WTC11 (cell line): ENCODE measurements around the gene SLIT3. TPM values are rescaled to one million over a fixed set of nuclear protein-coding genes. Genes with fewer than 3 reads are reported as not detected.

ENCODE experiments used
- ATAC-seq: fragments of 200-7000 bp; cut with Tn5 transposase; 2 replicates; pipeline ENCODE4 v1.10.0; 2021; ENCODE audit warnings: mild to moderate bottlenecking, moderate library complexity
- CTCF ChIA-PET: fragments of 300-600 bp; sonication (Branson Sonifier 250); formaldehyde crosslinking; loops from one replicate; lab custom pipeline; 2021; ENCODE audit warnings: antibody characterized with exemption; lab: Charles Lee
- POLR2A ChIA-PET: fragments of 350-600 bp; sonication (Branson Sonifier 250); formaldehyde crosslinking; loops from one replicate; lab custom pipeline; 2021; ENCODE audit warnings: antibody characterized with exemption; lab: Charles Lee
- DNase-seq: peaks from one replicate; pipeline ENCODE4 v3.0.0; 2021; ENCODE audit warnings: low spot score
- H3K27ac Mint-ChIP-seq: 2 replicates; pipeline ENCODE4 v1.8.0; 2021; ENCODE audit warnings: mixed read lengths
- H3K27me3 Mint-ChIP-seq: 2 replicates; pipeline ENCODE4 v1.8.0; 2021; ENCODE audit warnings: low read depth, mild to moderate bottlenecking, moderate library complexity, mixed read lengths
- H3K36me3 Mint-ChIP-seq: 2 replicates; pipeline ENCODE4 v1.8.0; 2021; ENCODE audit warnings: mixed read lengths
- H3K4me1 Mint-ChIP-seq: 2 replicates; pipeline ENCODE4 v1.8.0; 2022; ENCODE audit warnings: mixed read lengths
- H3K4me3 Mint-ChIP-seq: 2 replicates; pipeline ENCODE4 v1.8.0; 2021; ENCODE audit warnings: mild to moderate bottlenecking, moderate library complexity, mixed read lengths
- H3K9me3 Mint-ChIP-seq: 2 replicates; pipeline ENCODE4 v1.8.0; 2021; ENCODE audit warnings: mixed read lengths
- ELF4 ChIP-seq: sonication (generic); formaldehyde crosslinking; IDR thresholded peaks from 2 replicates; pipeline ENCODE4 v1.8.1; 2022; ENCODE audit warnings: low read depth, mild to moderate bottlenecking, moderate library complexity, missing genetic modification reagents
- FOXJ3 ChIP-seq: sonication (generic); formaldehyde crosslinking; IDR thresholded peaks from 2 replicates; pipeline ENCODE4 v1.9.0; 2021; ENCODE audit warnings: missing genetic modification reagents, mild to moderate bottlenecking, borderline replicate concordance
- GTF2I ChIP-seq: fragments of 250-450 bp; sonication (Bioruptor Pico); conservative IDR thresholded peaks from 2 replicates; pipeline ENCODE4 v1.4.0; 2021; ENCODE audit warnings: mild to moderate bottlenecking
- JAZF1 ChIP-seq: fragments of 250-450 bp; sonication (Bioruptor Pico); IDR thresholded peaks from 2 replicates; pipeline ENCODE4 v1.9.0; 2021; ENCODE audit warnings: moderate library complexity, mild to moderate bottlenecking, inconsistent platforms
- JUN ChIP-seq: sonication (generic); formaldehyde crosslinking; IDR thresholded peaks from 2 replicates; pipeline ENCODE4 v1.8.0; 2023; ENCODE audit warnings: mild to moderate bottlenecking, missing genetic modification reagents
- MXD4 ChIP-seq: fragments of 250-450 bp; sonication (Bioruptor Pico); IDR thresholded peaks from 2 replicates; pipeline ENCODE4 v1.8.0; 2021; ENCODE audit warnings: mild to moderate bottlenecking, moderate library complexity, borderline replicate concordance
- NFYB ChIP-seq: sonication (generic); formaldehyde crosslinking; conservative IDR thresholded peaks from 2 replicates; pipeline ENCODE4 v1.8.0; 2022; ENCODE audit warnings: low read depth, missing genetic modification reagents
- RELA ChIP-seq: sonication (generic); formaldehyde crosslinking; IDR thresholded peaks from 2 replicates; pipeline ENCODE4 v1.8.1; 2022; ENCODE audit warnings: missing genetic modification reagents, mild to moderate bottlenecking, borderline replicate concordance
- RORB ChIP-seq: fragments of 250-450 bp; sonication (Bioruptor Pico); IDR thresholded peaks from 2 replicates; pipeline ENCODE4 v1.9.0; 2021; ENCODE audit warnings: mild to moderate bottlenecking
- TEAD1 ChIP-seq: sonication (generic); formaldehyde crosslinking; IDR thresholded peaks from 2 replicates; pipeline ENCODE4 v1.8.0; 2022; ENCODE audit warnings: mild to moderate bottlenecking, missing genetic modification reagents
- ZBTB21 ChIP-seq: sonication (generic); formaldehyde crosslinking; IDR thresholded peaks from 2 replicates; pipeline ENCODE4 v1.8.1; 2023; ENCODE audit warnings: mild to moderate bottlenecking, missing genetic modification reagents, borderline replicate concordance
- ZNF138 ChIP-seq: sonication (generic); formaldehyde crosslinking; conservative IDR thresholded peaks from 2 replicates; pipeline ENCODE4 v1.8.1; 2022; ENCODE audit warnings: mild to moderate bottlenecking, moderate library complexity, missing genetic modification reagents
- ZNF232 ChIP-seq: sonication (generic); formaldehyde crosslinking; IDR thresholded peaks from 2 replicates; pipeline ENCODE4 v1.8.0; 2022; ENCODE audit warnings: mild to moderate bottlenecking, missing genetic modification reagents
- ZNF423 ChIP-seq: fragments of 250-450 bp; sonication (Bioruptor Pico); IDR thresholded peaks from 2 replicates; pipeline ENCODE4 v2.1.2; 2022; ENCODE audit warnings: mild to moderate bottlenecking, moderate library complexity
- total RNA-seq: library from RNA; stranded (reverse); gene quantifications from 3 replicates; pipeline ENCODE4 v1.2.3, GENCODE V29; 2021
- TF ChIP-seq, protein P1 (sequence below): sonication (generic); formaldehyde crosslinking; conservative IDR thresholded peaks from 2 replicates; pipeline ENCODE4 v1.8.1; 2023; ENCODE audit warnings: mild to moderate bottlenecking, low read depth, missing genetic modification reagents, moderate library complexity
- TF ChIP-seq, protein P2 (sequence below): fragments of 250-450 bp; sonication (Bioruptor Pico); IDR thresholded peaks from 2 replicates; pipeline ENCODE4 v1.9.0; 2021; ENCODE audit warnings: moderate library complexity, mild to moderate bottlenecking, inconsistent platforms, borderline replicate concordance
- TF ChIP-seq, protein P3 (sequence below): sonication (generic); formaldehyde crosslinking; IDR thresholded peaks from 2 replicates; pipeline ENCODE4 v1.8.1; 2022; ENCODE audit warnings: mild to moderate bottlenecking, missing genetic modification reagents, moderate library complexity, borderline replicate concordance
- TF ChIP-seq, protein P4 (sequence below): sonication (generic); formaldehyde crosslinking; IDR thresholded peaks from 2 replicates; pipeline ENCODE4 v1.8.1; 2023; ENCODE audit warnings: mild to moderate bottlenecking, moderate library complexity, missing genetic modification reagents
- TF ChIP-seq, protein P5 (sequence below): sonication (generic); formaldehyde crosslinking; IDR thresholded peaks from 2 replicates; pipeline ENCODE4 v1.8.1; 2023; ENCODE audit warnings: mild to moderate bottlenecking, missing genetic modification reagents
- TF ChIP-seq, protein P6 (sequence below): fragments of 250-450 bp; sonication (Bioruptor Pico); IDR thresholded peaks from 2 replicates; pipeline ENCODE4 v1.9.0; 2021; ENCODE audit warnings: mild to moderate bottlenecking, borderline replicate concordance

SLIT3 gene
- total RNA-seq, 1 experiment from 2014 or later: 1.9 TPM

DNA sequence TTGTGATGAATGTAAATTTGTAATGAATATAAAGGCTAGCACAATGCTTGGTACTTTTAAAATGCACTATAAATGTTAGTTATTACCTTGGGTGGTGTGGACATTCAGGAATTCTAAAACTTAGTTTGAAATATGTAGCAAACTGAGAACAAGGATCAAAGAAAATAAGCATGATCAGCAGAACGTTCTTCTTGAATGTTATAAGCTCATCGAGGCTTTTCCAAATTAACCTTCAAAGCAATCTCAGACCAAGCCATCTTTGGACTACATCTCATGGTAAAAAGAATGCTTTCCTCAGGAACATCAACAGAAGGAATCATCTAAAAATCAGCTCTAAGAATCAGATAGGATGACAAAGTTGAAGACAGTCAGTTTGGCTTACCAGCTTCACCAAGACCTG, 146.3 kb downstream of the SLIT3 start:
- DNase-seq (no peak), ATAC-seq (no peak)
- Mint-ChIP-seq H3K27ac (no peak overlapping the region), H3K4me1 (peaks cover 44% of the 10 kb centered on the region), H3K4me3 (no peak overlapping the region), H3K36me3 (peaks cover 19% of the 10 kb centered on the region), H3K27me3 (peaks cover 2% of the 10 kb centered on the region; the same call in 1 of the 2 replicates), H3K9me3 (peaks cover 23% of the 10 kb centered on the region)
- TF ChIP-seq JUN (CRISPR knock-in tag) (no peak), FOXJ3 (CRISPR knock-in tag) (no peak), ZBTB21 (CRISPR knock-in tag) (no peak), TEAD1 (CRISPR knock-in tag) (no peak), ZNF232 (CRISPR knock-in tag) (no peak), JAZF1 (CRISPR knock-in tag) (no peak), RELA (no peak), GTF2I (CRISPR knock-in tag) (no peak), ELF4 (CRISPR knock-in tag) (no peak), RORB (CRISPR knock-in tag) (no peak), NFYB (CRISPR knock-in tag) (no peak), ZNF138 (CRISPR knock-in tag) (no peak), ZNF423 (CRISPR knock-in tag) (no peak), MXD4 (CRISPR knock-in tag) (no peak)
- TF ChIP-seq, protein P1, sequence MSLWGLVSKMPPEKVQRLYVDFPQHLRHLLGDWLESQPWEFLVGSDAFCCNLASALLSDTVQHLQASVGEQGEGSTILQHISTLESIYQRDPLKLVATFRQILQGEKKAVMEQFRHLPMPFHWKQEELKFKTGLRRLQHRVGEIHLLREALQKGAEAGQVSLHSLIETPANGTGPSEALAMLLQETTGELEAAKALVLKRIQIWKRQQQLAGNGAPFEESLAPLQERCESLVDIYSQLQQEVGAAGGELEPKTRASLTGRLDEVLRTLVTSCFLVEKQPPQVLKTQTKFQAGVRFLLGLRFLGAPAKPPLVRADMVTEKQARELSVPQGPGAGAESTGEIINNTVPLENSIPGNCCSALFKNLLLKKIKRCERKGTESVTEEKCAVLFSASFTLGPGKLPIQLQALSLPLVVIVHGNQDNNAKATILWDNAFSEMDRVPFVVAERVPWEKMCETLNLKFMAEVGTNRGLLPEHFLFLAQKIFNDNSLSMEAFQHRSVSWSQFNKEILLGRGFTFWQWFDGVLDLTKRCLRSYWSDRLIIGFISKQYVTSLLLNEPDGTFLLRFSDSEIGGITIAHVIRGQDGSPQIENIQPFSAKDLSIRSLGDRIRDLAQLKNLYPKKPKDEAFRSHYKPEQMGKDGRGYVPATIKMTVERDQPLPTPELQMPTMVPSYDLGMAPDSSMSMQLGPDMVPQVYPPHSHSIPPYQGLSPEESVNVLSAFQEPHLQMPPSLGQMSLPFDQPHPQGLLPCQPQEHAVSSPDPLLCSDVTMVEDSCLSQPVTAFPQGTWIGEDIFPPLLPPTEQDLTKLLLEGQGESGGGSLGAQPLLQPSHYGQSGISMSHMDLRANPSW: no peak
- TF ChIP-seq, protein P2, sequence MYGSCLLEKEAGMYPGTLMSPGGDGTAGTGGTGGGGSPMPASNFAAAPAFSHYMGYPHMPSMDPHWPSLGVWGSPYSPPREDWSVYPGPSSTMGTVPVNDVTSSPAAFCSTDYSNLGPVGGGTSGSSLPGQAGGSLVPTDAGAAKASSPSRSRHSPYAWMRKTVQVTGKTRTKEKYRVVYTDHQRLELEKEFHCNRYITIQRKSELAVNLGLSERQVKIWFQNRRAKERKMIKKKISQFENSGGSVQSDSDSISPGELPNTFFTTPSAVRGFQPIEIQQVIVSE (CRISPR knock-in tag): no peak
- TF ChIP-seq, protein P3, sequence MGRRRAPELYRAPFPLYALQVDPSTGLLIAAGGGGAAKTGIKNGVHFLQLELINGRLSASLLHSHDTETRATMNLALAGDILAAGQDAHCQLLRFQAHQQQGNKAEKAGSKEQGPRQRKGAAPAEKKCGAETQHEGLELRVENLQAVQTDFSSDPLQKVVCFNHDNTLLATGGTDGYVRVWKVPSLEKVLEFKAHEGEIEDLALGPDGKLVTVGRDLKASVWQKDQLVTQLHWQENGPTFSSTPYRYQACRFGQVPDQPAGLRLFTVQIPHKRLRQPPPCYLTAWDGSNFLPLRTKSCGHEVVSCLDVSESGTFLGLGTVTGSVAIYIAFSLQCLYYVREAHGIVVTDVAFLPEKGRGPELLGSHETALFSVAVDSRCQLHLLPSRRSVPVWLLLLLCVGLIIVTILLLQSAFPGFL (CRISPR knock-in tag): no peak
- TF ChIP-seq, protein P4, sequence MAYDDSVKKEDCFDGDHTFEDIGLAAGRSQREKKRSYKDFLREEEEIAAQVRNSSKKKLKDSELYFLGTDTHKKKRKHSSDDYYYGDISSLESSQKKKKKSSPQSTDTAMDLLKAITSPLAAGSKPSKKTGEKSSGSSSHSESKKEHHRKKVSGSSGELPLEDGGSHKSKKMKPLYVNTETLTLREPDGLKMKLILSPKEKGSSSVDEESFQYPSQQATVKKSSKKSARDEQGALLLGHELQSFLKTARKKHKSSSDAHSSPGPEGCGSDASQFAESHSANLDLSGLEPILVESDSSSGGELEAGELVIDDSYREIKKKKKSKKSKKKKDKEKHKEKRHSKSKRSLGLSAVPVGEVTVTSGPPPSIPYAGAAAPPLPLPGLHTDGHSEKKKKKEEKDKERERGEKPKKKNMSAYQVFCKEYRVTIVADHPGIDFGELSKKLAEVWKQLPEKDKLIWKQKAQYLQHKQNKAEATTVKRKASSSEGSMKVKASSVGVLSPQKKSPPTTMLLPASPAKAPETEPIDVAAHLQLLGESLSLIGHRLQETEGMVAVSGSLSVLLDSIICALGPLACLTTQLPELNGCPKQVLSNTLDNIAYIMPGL (CRISPR knock-in tag): no peak
- TF ChIP-seq, protein P5, sequence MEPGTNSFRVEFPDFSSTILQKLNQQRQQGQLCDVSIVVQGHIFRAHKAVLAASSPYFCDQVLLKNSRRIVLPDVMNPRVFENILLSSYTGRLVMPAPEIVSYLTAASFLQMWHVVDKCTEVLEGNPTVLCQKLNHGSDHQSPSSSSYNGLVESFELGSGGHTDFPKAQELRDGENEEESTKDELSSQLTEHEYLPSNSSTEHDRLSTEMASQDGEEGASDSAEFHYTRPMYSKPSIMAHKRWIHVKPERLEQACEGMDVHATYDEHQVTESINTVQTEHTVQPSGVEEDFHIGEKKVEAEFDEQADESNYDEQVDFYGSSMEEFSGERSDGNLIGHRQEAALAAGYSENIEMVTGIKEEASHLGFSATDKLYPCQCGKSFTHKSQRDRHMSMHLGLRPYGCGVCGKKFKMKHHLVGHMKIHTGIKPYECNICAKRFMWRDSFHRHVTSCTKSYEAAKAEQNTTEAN: no peak
- TF ChIP-seq, protein P6, sequence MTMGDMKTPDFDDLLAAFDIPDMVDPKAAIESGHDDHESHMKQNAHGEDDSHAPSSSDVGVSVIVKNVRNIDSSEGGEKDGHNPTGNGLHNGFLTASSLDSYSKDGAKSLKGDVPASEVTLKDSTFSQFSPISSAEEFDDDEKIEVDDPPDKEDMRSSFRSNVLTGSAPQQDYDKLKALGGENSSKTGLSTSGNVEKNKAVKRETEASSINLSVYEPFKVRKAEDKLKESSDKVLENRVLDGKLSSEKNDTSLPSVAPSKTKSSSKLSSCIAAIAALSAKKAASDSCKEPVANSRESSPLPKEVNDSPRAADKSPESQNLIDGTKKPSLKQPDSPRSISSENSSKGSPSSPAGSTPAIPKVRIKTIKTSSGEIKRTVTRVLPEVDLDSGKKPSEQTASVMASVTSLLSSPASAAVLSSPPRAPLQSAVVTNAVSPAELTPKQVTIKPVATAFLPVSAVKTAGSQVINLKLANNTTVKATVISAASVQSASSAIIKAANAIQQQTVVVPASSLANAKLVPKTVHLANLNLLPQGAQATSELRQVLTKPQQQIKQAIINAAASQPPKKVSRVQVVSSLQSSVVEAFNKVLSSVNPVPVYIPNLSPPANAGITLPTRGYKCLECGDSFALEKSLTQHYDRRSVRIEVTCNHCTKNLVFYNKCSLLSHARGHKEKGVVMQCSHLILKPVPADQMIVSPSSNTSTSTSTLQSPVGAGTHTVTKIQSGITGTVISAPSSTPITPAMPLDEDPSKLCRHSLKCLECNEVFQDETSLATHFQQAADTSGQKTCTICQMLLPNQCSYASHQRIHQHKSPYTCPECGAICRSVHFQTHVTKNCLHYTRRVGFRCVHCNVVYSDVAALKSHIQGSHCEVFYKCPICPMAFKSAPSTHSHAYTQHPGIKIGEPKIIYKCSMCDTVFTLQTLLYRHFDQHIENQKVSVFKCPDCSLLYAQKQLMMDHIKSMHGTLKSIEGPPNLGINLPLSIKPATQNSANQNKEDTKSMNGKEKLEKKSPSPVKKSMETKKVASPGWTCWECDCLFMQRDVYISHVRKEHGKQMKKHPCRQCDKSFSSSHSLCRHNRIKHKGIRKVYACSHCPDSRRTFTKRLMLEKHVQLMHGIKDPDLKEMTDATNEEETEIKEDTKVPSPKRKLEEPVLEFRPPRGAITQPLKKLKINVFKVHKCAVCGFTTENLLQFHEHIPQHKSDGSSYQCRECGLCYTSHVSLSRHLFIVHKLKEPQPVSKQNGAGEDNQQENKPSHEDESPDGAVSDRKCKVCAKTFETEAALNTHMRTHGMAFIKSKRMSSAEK (CRISPR knock-in tag): no peak
- CTCF ChIA-PET: no interaction called here
- POLR2A ChIA-PET: no interaction called here
